ENCODE data around the gene PTPRK.

Gene PTPRK

DNA sequence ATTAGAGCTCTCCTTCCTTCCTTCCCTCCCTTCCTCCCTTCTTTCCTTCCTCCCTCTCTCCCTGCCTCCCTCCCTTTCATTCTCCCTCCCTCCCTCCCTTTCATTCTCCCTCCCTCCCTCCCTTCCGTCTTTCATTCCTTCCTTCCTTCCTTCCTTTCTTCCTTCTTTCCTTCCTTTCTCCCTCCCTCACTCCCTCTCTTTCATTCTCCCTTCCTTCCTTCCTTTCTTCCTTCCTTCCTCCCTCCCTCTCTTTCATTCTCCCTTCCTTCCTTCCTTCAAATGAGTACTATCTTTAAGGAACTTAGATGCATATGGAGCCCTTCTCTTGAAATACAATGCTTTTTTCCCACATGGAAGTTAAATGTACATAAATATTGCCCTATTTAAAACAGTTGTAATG, 20.9 kb upstream of the PTPRK start:
- H3K27ac ChIP-seq = peak overlapping the region; percentile 72
- TF ChIP-seq CTCF (conservative IDR thresholded peaks at IDR 0.05) = no peak

GRCh38 chr6:128538763-128539162, 18.4 kb upstream of the PTPRK start:
- peak overlapping the region; percentile 44; the same call in 1 of the 2 replicates for H3K27ac ChIP-seq
- TF ChIP-seq CTCF (conservative IDR thresholded peaks at IDR 0.05) = no peak

DNA sequence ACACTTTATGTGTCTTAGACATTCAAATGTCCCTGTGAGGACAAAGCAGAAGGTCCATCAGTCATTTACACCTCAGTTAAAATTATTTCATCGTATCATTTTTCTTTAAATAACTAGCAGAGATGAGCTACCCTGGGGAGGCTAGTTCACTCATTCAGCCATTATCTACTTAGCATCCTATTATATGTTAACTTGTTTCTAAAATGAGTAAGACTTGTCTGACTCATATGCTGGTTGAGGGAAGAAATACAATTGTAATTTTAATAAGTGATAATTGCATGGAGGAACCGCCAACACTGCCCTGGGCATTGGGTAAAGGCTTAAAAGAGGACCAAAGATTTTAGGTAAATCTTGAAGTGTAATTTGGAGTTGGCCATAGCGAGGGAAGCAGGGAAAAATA, 12.4 kb upstream of the PTPRK start:
- H3K27ac ChIP-seq = no peak overlapping the region
- TF ChIP-seq CTCF (conservative IDR thresholded peaks at IDR 0.05) = no peak

GRCh38 chr6:128532136-128532535, 11.7 kb upstream of the PTPRK start:
- no peak overlapping the region for H3K27ac ChIP-seq
- no peak for TF ChIP-seq CTCF (conservative IDR thresholded peaks at IDR 0.05)

GRCh38 chr6:128531696-128532095, 11.3 kb upstream of the PTPRK start:
- no peak for TF ChIP-seq CTCF (conservative IDR thresholded peaks at IDR 0.05)
- no peak overlapping the region for H3K27ac ChIP-seq

- no peak overlapping the region for H3K27ac ChIP-seq
- no peak for TF ChIP-seq CTCF (conservative IDR thresholded peaks at IDR 0.05)
These were observed 7.8 kb upstream of the PTPRK start for GRCh38 chr6:128528241-128528640.

- no peak overlapping the region for H3K27ac ChIP-seq
- TF ChIP-seq CTCF (conservative IDR thresholded peaks at IDR 0.05) = no peak
These were observed 7.0 kb upstream of the PTPRK start for GRCh38 chr6:128527375-128527774.

Measured in VCaP (cell line).